Activated CD8-positive, alpha-beta memory T cell treated with anti-CD3 and anti-CD28 coated beads, Interleukin-2, amount 50 U/mL, for 24 hours (primary cell): ENCODE results near the gene LRRC51.
"Not testable (repeated sequence)": the region's sequence is repeated elsewhere in the genome, so short reads cannot be mapped to it uniquely, and the experiment has no call there.

ENCODE experiments used
- DNase-seq: peaks from one replicate; pipeline ENCODE4 v3.0.0-alpha.2; 2020; ENCODE audit errors: extremely low read depth

Gene LRRC51

DNA sequence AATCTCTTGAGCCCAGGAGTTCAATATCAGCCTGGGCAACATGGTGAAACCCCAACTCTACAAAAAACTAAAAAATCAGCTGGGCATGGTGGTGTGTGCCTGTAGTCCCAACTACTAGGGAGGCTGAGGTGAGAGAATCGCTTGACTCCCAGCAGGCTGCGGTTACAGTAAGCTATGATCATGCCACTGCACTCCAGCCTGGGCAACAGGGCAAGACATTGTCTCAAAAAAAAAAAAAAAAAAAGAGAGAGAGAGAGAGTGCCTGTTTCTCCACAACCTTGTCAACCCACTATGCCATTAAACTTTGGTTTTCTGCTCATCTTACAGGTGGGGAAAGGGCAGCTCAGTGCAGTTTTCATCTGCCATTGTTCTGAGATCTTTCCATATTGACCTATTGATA is 60.0 kb downstream of the LRRC51 start:
- DNase-seq: no peak

DNA sequence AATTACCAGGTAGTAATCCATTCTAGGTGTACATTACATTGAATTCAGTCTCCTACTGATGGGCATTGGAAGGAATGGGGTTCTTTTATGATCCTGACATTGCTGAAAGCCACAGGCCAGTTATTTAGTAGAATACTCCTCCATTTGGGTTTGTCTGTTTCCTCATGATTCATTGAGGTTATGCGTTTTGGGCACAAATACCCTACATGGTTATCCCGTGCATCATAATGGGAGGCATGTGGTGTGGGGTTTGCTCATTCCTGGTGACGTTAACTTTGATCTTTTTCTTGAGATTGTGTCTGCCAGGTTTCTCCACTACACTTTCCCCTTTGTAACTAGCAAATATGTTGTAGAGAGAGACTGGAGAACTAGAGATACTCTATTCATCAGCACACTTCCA is 60.4 kb downstream of the LRRC51 start:
- no peak for DNase-seq

DNA sequence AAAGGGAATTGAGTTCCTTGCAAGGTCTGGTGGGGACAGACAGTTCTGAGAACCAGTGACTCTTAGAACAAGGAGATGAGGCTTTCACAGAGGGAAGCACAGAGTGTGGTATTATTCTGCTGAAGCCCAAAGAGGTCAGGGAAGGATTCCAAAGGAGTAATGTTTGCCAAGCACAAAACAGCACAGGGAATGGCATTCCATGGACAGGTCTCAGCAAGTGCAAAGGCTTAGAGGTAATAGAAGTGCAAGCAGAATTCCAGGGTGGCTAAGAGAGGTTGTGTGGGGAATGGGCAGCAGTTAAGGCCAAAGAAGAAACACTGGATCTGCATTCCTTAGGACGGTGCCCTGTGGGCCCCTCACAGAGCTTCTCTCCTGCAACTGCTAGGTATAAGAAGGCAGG is 61.4 kb downstream of the LRRC51 start:
- DNase-seq: not testable (repeated sequence)

DNA sequence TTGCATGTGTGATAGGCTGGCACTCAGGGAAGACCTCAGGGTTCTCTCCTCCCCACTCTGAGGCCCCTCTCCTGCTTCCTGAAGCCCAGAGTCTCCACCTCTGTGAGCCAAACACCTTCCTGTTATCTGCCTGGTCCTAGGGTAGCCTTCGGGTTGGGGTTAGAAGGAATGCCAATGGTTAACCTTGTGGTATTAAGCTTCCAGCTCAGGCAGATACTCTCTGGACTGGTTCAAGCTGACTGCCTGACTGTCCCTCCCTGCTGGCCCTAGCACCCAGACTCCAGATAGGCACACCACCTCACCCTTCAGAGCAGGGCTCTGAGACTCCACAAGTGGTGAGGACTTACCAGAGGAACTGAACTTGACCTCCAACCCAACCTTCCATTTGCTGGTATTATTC is 61.9 kb downstream of the LRRC51 start:
- not testable (repeated sequence) for DNase-seq

DNA sequence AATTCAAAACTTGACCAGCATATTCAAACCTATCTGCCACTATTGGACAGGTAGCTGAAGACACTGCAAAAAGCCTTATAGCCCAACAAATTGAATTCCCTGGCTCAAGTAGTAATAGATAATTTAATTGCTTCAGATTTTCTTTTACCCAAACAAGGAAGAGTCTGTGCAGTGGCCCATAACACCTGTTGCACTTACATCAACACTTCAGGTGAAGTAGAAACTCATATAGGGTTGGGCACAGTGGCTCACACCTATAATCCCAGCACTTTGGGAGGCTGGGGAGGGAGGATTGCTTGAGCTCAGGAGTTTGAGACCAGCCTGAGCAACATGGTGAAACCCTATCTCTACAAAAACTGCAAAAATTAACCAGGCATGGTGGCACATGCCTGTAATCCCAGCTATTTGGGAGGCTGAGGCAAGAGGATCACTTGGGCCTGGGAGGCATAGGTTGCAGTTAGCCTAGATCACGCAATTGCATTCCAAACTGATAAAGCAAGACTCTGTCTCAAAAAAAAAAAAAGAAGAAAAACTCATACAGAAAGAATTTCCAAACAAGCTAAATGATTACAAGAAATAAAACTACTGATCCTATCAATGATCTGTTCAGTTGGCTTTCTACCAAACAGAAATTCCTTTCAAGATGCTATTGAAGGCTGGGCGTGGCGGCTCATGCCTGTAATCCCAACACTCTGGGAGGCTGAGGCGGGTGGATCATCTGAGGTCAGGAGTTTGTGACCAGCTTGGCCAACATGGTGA is 64.3 kb downstream of the LRRC51 start:
- no peak for DNase-seq
